Stomach (tissue), 9 donors: ENCODE results near the gene TMEM139. TPM values are rescaled to one million over a fixed set of nuclear protein-coding genes. Genes with fewer than 3 reads are reported as not detected.
"Not testable (repeated sequence)": the region's sequence is repeated elsewhere in the genome, so short reads cannot be mapped to it uniquely, and the experiment has no call there.

Source experiments
- DNase-seq, 2 donors: peaks; one replicate each; pipeline versions ENCODE4 v3.0.0 to v3.0.0-alpha.2; 2013 to 2019
- H3K27ac ChIP-seq, 5 donors: fragments of 200-600 bp in 4 of 5; sonication (generic) in 4 of 5; one replicate each; pipeline ENCODE4 v1.5.1; 2013 to 2019; ENCODE audit warnings: mild to moderate bottlenecking in 1 of 5, moderate library complexity in 1 of 5
- H3K27me3 ChIP-seq, 3 donors: fragments of 200-600 bp; sonication (generic); one replicate each; pipeline ENCODE4 v1.5.1; 2017 to 2019; ENCODE audit warnings: mixed run types in 1 of 3
- H3K36me3 ChIP-seq, 4 donors: fragments of 200-600 bp; sonication (generic); 1 replicate in 3 of 4; 2 replicates in 1 of 4; pipeline ENCODE4 v1.5.1; 2016 to 2019
- H3K4me1 ChIP-seq, 4 donors: fragments of 200-600 bp; sonication (generic); one replicate each; pipeline ENCODE4 v1.5.1; 2016 to 2019
- H3K4me3 ChIP-seq, 4 donors: fragments of 200-600 bp; sonication (generic) in 3 of 4; one replicate each; pipeline ENCODE4 v1.5.1; 2016 to 2019; ENCODE audit warnings: mild to moderate bottlenecking in 1 of 4
- H3K9me3 ChIP-seq, 4 donors: fragments of 200-600 bp; sonication (generic); one replicate each; pipeline ENCODE4 v1.5.1; 2016 to 2019
- EP300 ChIP-seq: sonication (generic); formaldehyde crosslinking; IDR thresholded peaks from one replicate; pipeline ENCODE4 v1.6.1; 2017; ENCODE audit warnings: antibody characterized with exemption
- POLR2A ChIP-seq, 4 donors: fragments of 450-650 bp; IDR thresholded peaks; one replicate each; pipeline ENCODE4 v1.6.1; 2016; ENCODE audit warnings: antibody characterized with exemption in 4 of 4, control low read depth in 2 of 4, mild to moderate bottlenecking in 1 of 4, moderate library complexity in 1 of 4
- POLR2AphosphoS5 ChIP-seq, 3 donors: sonication (generic); formaldehyde crosslinking; IDR thresholded peaks; one replicate each; pipeline ENCODE4 v1.6.1; 2016; ENCODE audit warnings: antibody characterized with exemption in 3 of 3
- WGBS, 5 donors: extraction: QIAGEN DNeasy Blood & Tissue Kit in 3 of 5; methylation state at CpG; one replicate each; pipeline versions ENCODE4 v1.1.5 to v1.1.7; 2013 to 2018; 5-methylcytosine and 5-hydroxymethylcytosine counted together
- intact Hi-C: fragments of 100-400 bp; cut with DNase I; formaldehyde crosslinking; loops from one replicate; pipeline ENCODE4 v1.15.1; 2023; ENCODE audit warnings: low total_unique reads
- polyA plus RNA-seq, 3 donors: library from polyadenylated mRNA; stranded (reverse); fragments of 200-250 nt; gene quantifications; one replicate each; pipeline ENCODE4 v1.2.3, GENCODE V29; 2013
- total RNA-seq, 5 donors: library from RNA; depleted of rRNA; stranded (reverse); fragments of >200 nt; gene quantifications; one replicate each; pipeline versions ENCODE4 v1.1.0 to v1.2.3, GENCODE V29; 2014 to 2016
- TF ChIP-seq, protein P1 (sequence below), 7 experiments: fragments of 450-650 bp in 4 of 7; fragments of 200-600 bp in 3 of 7; sonication (generic) in 3 of 7; IDR thresholded peaks; one replicate each; pipeline ENCODE4 v1.5.1; 2016 to 2019; ENCODE audit warnings: antibody characterized with exemption in 7 of 7, control low read depth in 2 of 7, mild to moderate bottlenecking in 1 of 7
- donor health status: healthy with polysubstance abuse.
- donor health status: Bipolar disorder and iron deficiency.
- donor health status: healthy.

TMEM139 gene
- total and polyA plus RNA-seq, 8 donors = 0.89 to 15.3 (median 6.4) TPM

DNA sequence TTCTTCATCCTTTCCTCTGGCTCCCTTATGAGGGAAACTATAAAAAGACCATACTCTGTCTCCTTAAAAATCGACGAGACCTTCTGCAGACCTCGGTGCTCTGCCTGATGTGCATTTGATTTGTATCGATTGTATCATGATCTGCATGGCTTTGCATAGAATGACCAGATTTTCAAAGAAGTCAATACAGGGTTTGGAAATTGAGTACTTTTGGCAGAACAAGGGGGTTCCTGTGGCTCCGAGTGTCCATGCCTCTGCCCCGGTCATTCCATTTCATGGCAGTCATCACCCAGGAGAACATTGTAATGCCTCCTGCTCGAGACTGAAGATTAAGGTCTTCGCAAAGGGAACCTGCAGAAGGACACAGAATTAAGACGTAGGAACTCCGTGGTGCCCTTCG is 4.1 kb downstream of the TMEM139 start:
- DNase-seq = peak in 1 of 2 donors; percentile 31
- intact Hi-C loops = no loop called here
- TF ChIP-seq, protein P1, sequence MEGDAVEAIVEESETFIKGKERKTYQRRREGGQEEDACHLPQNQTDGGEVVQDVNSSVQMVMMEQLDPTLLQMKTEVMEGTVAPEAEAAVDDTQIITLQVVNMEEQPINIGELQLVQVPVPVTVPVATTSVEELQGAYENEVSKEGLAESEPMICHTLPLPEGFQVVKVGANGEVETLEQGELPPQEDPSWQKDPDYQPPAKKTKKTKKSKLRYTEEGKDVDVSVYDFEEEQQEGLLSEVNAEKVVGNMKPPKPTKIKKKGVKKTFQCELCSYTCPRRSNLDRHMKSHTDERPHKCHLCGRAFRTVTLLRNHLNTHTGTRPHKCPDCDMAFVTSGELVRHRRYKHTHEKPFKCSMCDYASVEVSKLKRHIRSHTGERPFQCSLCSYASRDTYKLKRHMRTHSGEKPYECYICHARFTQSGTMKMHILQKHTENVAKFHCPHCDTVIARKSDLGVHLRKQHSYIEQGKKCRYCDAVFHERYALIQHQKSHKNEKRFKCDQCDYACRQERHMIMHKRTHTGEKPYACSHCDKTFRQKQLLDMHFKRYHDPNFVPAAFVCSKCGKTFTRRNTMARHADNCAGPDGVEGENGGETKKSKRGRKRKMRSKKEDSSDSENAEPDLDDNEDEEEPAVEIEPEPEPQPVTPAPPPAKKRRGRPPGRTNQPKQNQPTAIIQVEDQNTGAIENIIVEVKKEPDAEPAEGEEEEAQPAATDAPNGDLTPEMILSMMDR (IDR thresholded peaks at IDR 0.05) = no peak
- TF ChIP-seq EP300 = no peak
- no peak for TF ChIP-seq POLR2A (IDR thresholded peaks at IDR 0.05)
- Histone ChIP-seq H3K4me1 (peaks cover 21 to 62% (median 54%) of the 10 kb centered on the region in 4 donors), H3K9me3 (no peaks in the 10 kb centered on the region), H3K27ac (peak overlapping the region; percentile 89 to 96 (median 92)), H3K27me3 (no peaks in the 10 kb centered on the region), H3K4me3 (peak overlapping the region; percentile 79 to 94 (median 82)), H3K36me3 (peaks cover 18 to 25% (median 25%) of the 10 kb centered on the region in 4 donors)
- 0 to 1% (median 0%) methylated on average over 11 of the region's 11 CpGs for WGBS, 5 donors

DNA sequence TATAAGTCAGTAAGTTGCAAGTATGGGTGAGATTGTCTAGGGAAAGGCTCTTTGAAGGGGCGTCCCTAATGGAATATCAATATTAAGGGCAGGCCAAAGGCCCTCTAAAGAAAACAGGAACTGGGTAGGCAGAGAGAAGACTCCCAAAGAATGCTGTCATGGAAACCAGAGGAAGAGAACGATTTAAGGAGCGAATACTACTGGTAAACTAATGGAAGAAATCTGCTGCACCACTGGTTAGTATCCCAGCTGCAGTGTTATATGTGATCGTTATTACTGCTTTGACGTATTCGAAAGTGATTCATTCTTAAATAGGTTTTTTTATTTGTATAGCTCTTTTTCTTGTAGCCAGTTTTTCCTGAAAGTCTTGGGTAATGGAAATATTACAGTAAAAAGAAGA is 4.7 kb downstream of the TMEM139 start:
- TF ChIP-seq EP300 = no peak
- Histone ChIP-seq H3K27me3 (no peaks in the 10 kb centered on the region), H3K4me3 (peak overlapping the region; percentile 79 to 94 (median 82)), H3K36me3 (peaks cover 24 to 31% (median 31%) of the 10 kb centered on the region in 4 donors), H3K4me1 (peaks cover 21 to 57% (median 49%) of the 10 kb centered on the region in 4 donors), H3K9me3 (no peaks in the 10 kb centered on the region), H3K27ac (peak overlapping the region in 3 of 5 donors; percentile 92 to 96 (median 94))
- DNase-seq = no peak
- intact Hi-C loops = no loop called here
- WGBS, 5 donors = 13 to 24% (median 19%) methylated on average over 6 of the region's 6 CpGs

DNA sequence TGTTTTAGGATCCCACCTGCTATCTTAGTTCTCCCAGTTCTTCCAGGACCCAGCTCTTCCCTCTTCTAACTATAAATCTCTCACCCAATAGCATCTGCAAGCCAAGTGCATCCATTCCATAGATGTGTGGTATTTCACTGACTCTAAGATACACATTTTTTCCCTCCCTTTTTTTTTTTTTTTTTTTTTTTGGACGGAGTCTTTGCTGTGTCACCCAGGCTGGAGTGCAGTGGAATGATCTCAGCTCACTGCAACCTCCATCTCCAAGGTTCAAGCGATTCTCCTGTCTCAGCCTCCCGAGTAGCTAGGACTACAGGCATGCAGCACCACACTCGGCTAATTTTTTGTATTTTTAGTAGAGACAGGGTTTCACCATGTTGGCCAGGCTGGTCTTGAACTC is 5.1 kb downstream of the TMEM139 start:
- H3K27ac ChIP-seq = peak overlapping the region in 1 of 5 donors; percentile 96
- 46 to 69% (median 58%) methylated on average over 4 of the region's 4 CpGs for WGBS, 5 donors
- peaks cover 29 to 35% (median 35%) of the 10 kb centered on the region in 4 donors for H3K36me3 ChIP-seq
- H3K27me3 ChIP-seq, H3K9me3 ChIP-seq, DNase-seq, intact Hi-C loops: not testable (repeated sequence)
- peak overlapping the region in 2 of 4 donors; percentile 80 to 83 for H3K4me3 ChIP-seq
- H3K4me1 ChIP-seq = peaks cover 21 to 55% (median 49%) of the 10 kb centered on the region in 4 donors

DNA sequence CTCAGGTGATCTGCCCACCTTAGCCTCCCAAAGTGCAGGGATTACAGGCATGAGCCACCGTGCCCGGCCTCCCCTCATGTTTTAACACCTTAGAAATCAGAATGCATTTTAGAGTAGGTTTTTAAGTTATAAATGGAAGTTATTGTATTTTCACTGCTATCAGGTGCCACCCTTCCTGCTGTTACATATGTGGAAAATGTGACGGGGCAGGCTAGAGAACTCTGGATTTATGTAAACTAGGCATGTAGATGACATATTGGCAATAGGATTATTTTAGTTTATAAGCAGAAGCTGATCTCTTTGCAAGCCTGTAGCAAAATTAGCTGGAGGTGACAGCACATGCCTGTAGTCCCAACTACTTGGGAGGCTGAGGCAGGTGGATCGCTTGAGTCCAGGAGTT is 5.5 kb downstream of the TMEM139 start:
- no peak overlapping the region for H3K27ac ChIP-seq
- H3K4me1 ChIP-seq = peaks cover 21 to 59% (median 47%) of the 10 kb centered on the region in 4 donors
- no peak for DNase-seq
- H3K36me3 ChIP-seq = peaks cover 33 to 40% (median 39%) of the 10 kb centered on the region in 4 donors
- intact Hi-C loops = no loop called here
- no peaks in the 10 kb centered on the region for H3K27me3 ChIP-seq
- no peak for TF ChIP-seq POLR2AphosphoS5 (IDR thresholded peaks at IDR 0.05)
- TF ChIP-seq, protein P1 (IDR thresholded peaks at IDR 0.05) = no peak
- TF ChIP-seq POLR2A (IDR thresholded peaks at IDR 0.05) = no peak
- TF ChIP-seq EP300 = no peak
- H3K9me3 ChIP-seq = no peaks in the 10 kb centered on the region
- 60 to 73% (median 70%) methylated on average over 4 of the region's 4 CpGs for WGBS, 5 donors
- H3K4me3 ChIP-seq = peak overlapping the region in 1 of 4 donors; percentile 83

DNA sequence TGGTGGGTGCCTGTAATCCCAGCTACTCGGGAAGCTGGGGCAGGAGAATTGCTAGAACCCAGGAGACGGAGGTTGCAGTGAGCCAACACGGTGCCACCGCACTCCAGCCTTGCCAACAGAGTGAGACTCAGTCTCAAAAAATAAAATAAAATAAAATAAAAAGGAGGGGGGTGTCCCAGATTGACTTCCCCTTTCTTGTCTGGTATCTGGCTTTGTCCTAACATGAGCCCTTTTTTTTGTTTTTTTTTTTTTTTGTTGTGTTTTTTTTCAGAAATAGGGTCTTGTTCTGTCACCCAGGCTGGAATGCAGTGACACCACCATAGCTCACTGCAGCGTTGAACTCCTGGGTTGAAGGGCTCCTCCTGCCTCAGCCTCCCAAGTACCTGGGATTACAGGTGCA is 8.1 kb downstream of the TMEM139 start:
- intact Hi-C loops = no loop called here
- Histone ChIP-seq H3K4me1 (peaks cover 17 to 61% (median 33%) of the 10 kb centered on the region in 4 donors), H3K9me3 (no peaks in the 10 kb centered on the region), H3K27ac (no peak overlapping the region), H3K4me3 (no peak overlapping the region), H3K36me3 (peaks cover 40 to 65% (median 64%) of the 10 kb centered on the region in 4 donors), H3K27me3 (no peaks in the 10 kb centered on the region)
- 94 to 98% (median 96%) methylated on average over 5 of the region's 5 CpGs for WGBS, 5 donors
- no peak for DNase-seq
- TF ChIP-seq POLR2A (IDR thresholded peaks at IDR 0.05) (no peak), EP300 (no peak), POLR2AphosphoS5 (IDR thresholded peaks at IDR 0.05) (no peak)
- TF ChIP-seq, protein P1 (IDR thresholded peaks at IDR 0.05) = no peak
